IMR-90 (cell line): ENCODE measurements around the gene SLIT3. TPM values are rescaled to one million over a fixed set of nuclear protein-coding genes. Genes with fewer than 3 reads are reported as not detected.

ENCODE experiments used
- ATAC-seq: fragments of 200-7000 bp; cut with Tn5 transposase; 2 replicates; pipeline ENCODE4 v1.9.1; 2020; ENCODE audit warnings: low read depth, mild to moderate bottlenecking, moderate library complexity
- BruUV-seq: library from RNA; stranded (reverse); fragments of 400-500 nt; replicated peaks from 2 replicates; lab custom pipeline; 2021; lab: Mats Ljungman, UMichigan
- CTCF ChIA-PET: fragments of 300-600 bp; formaldehyde crosslinking; extraction: SDS; loops from one replicate; lab custom pipeline; 2021; ENCODE audit warnings: antibody characterized with exemption; lab: Yijun Ruan, JAX
- POLR2A ChIA-PET: fragments of 300-600 bp; sonication (Branson Sonifier 250); formaldehyde crosslinking; loops from one replicate; lab custom pipeline; 2022; ENCODE audit warnings: antibody characterized with exemption; ENCODE audit not compliant: unreplicated experiment; lab: Charles Lee
- DNase-seq: peaks from one replicate; pipeline ENCODE4 v3.0.0; 2013
- H2AFZ ChIP-seq: replicated peaks from 2 replicates; pipeline ENCODE3; 2013; ENCODE audit warnings: low read length, mild to moderate bottlenecking; ENCODE audit not compliant: poor library complexity
- H2AK5ac ChIP-seq: 2 replicates; pipeline ENCODE4 v1.6.1; 2013; ENCODE audit warnings: low read depth, low read length, inconsistent platforms
- H2AK9ac ChIP-seq: replicated peaks from 2 replicates; pipeline ENCODE3; 2013; ENCODE audit warnings: mild to moderate bottlenecking, low read depth, low read length, moderate library complexity; ENCODE audit not compliant: poor library complexity
- H2BK120ac ChIP-seq: 2 replicates; pipeline ENCODE4 v1.6.1; 2013; ENCODE audit warnings: low read depth, low read length, inconsistent platforms
- H2BK15ac ChIP-seq: 3 replicates; pipeline ENCODE4 v1.6.1; 2013; ENCODE audit warnings: low read depth, low read length, inconsistent platforms
- H2BK20ac ChIP-seq: 2 replicates; pipeline ENCODE4 v1.6.1; 2013; ENCODE audit warnings: low read depth, mild to moderate bottlenecking, inconsistent platforms, low read length, moderate library complexity
- H2BK5ac ChIP-seq: 2 replicates; pipeline ENCODE4 v1.6.1; 2013; ENCODE audit warnings: mild to moderate bottlenecking, low read depth, low read length, inconsistent platforms; ENCODE audit not compliant: poor library complexity, severe bottlenecking
- H3K14ac ChIP-seq: replicated peaks from 2 replicates; pipeline ENCODE4 v1.6.1; 2013; ENCODE audit warnings: low read depth, low read length, inconsistent platforms
- H3K18ac ChIP-seq: 2 replicates; pipeline ENCODE4 v1.6.1; 2013; ENCODE audit warnings: low read depth, low read length, control low read depth
- H3K23ac ChIP-seq: 2 replicates; pipeline ENCODE4 v1.6.1; 2013; ENCODE audit warnings: low read depth, low read length, inconsistent platforms
- H3K27ac ChIP-seq: 2 replicates; pipeline ENCODE4 v1.5.1; 2013; ENCODE audit warnings: mild to moderate bottlenecking, control low read depth, low read length; ENCODE audit not compliant: insufficient read depth
- H3K27me3 ChIP-seq: 2 replicates; pipeline ENCODE4 v1.6.1; 2013; ENCODE audit warnings: low read length; ENCODE audit not compliant: control insufficient read depth, insufficient read depth
- H3K36me3 ChIP-seq: 2 replicates; pipeline ENCODE4 v1.6.1; 2013; ENCODE audit warnings: low read length, mixed read lengths; ENCODE audit not compliant: control insufficient read depth, insufficient read depth
- H3K4ac ChIP-seq: 2 replicates; pipeline ENCODE4 v1.6.1; 2013; ENCODE audit warnings: low read depth, low read length, inconsistent platforms
- H3K4me1 ChIP-seq: 2 replicates; pipeline ENCODE4 v1.6.1; 2013; ENCODE audit warnings: low read length, mixed read lengths; ENCODE audit not compliant: control insufficient read depth, insufficient read depth
- H3K4me2 ChIP-seq: 2 replicates; pipeline ENCODE4 v1.6.1; 2013; ENCODE audit warnings: low read depth, mild to moderate bottlenecking, control low read depth, low read length, moderate library complexity
- H3K4me3 ChIP-seq: 2 replicates; pipeline ENCODE4 v1.5.1; 2013; ENCODE audit warnings: low read depth, mild to moderate bottlenecking, control low read depth, low read length, moderate library complexity; ENCODE audit not compliant: insufficient read depth
- H3K56ac ChIP-seq: 2 replicates; pipeline ENCODE4 v1.6.1; 2013; ENCODE audit warnings: low read length, inconsistent platforms; ENCODE audit not compliant: insufficient read depth; ENCODE audit errors: extremely low read depth
- H3K79me1 ChIP-seq, 2 experiments: 2 replicates each; pipeline ENCODE4 v1.6.1; 2013; ENCODE audit warnings: low read length in 2 of 2, inconsistent platforms in 1 of 2, low read depth in 1 of 2
- H3K9ac ChIP-seq: 2 replicates; pipeline ENCODE4 v1.6.1; 2013; ENCODE audit warnings: low read depth, low read length, control low read depth
- H3K9me1 ChIP-seq: 2 replicates; pipeline ENCODE4 v1.6.1; 2013; ENCODE audit warnings: low read length, inconsistent platforms; ENCODE audit not compliant: insufficient read depth
- H3K9me3 ChIP-seq: 2 replicates; pipeline ENCODE4 v1.6.1; 2013; ENCODE audit warnings: low read length; ENCODE audit not compliant: control insufficient read depth, insufficient read depth
- H4K20me1 ChIP-seq: 2 replicates; pipeline ENCODE4 v1.6.1; 2013; ENCODE audit warnings: low read length, inconsistent platforms; ENCODE audit not compliant: insufficient read depth
- H4K5ac ChIP-seq: 2 replicates; pipeline ENCODE4 v1.6.1; 2013; ENCODE audit warnings: mild to moderate bottlenecking, low read depth, low read length, control low read depth
- H4K8ac ChIP-seq, 2 experiments: 2 replicates each; pipeline ENCODE4 v1.6.1; 2013; ENCODE audit warnings: low read depth in 2 of 2, low read length in 2 of 2, control low read depth in 1 of 2, inconsistent platforms in 1 of 2
- H4K91ac ChIP-seq: 2 replicates; pipeline ENCODE4 v1.6.1; 2013; ENCODE audit warnings: low read depth, low read length, inconsistent platforms; ENCODE audit not compliant: insufficient read depth
- MAFK ChIP-seq: IDR thresholded peaks from 2 replicates; pipeline ENCODE4 v1.6.1; 2012; ENCODE audit warnings: low read depth, low read length, improper control_type of control experiment
- MAZ ChIP-seq: IDR thresholded peaks from 2 replicates; pipeline ENCODE4 v1.6.1; 2012; ENCODE audit warnings: low read depth, mild to moderate bottlenecking, low read length, improper control_type of control experiment, moderate library complexity, borderline replicate concordance
- NFE2L2 ChIP-seq: fragments of 150-350 bp; IDR thresholded peaks from 2 replicates; pipeline ENCODE4 v1.6.1; 2016; ENCODE audit warnings: low read depth, mild to moderate bottlenecking, low read length
- RAD21 ChIP-seq: IDR thresholded peaks from 2 replicates; pipeline ENCODE4 v1.6.1; 2012; ENCODE audit warnings: low read length, improper control_type of control experiment
- RCOR1 ChIP-seq: IDR thresholded peaks from 2 replicates; pipeline ENCODE4 v1.6.1; 2012; ENCODE audit warnings: mild to moderate bottlenecking, low read length, improper control_type of control experiment; ENCODE audit not compliant: insufficient replicate concordance
- WGBS, 2 experiments: methylation state at CpG; one replicate each; pipeline versions ENCODE4 v1.1.5 to v1.1.7; 2013; ENCODE audit warnings: missing lambda C conversion rate in 2 of 2; ENCODE audit not compliant: insufficient read length in 1 of 2; ENCODE audit errors: extremely low coverage in 2 of 2; 5-methylcytosine and 5-hydroxymethylcytosine counted together
- dilution Hi-C: fragments of 300-500 bp; cut with HindIII; formaldehyde crosslinking; loops from one replicate; pipeline ENCODE4 v1.14.3; 2018; ENCODE audit warnings: low sequenced_read_pairs; ENCODE audit not compliant: unreplicated experiment
- in situ Hi-C: fragments of 300-500 bp; cut with MboI; formaldehyde crosslinking; loops from 3 replicates; pipeline ENCODE4 v1.14.3; 2019; ENCODE audit warnings: low sequenced_read_pairs, inconsistent platforms, mixed read lengths
- intact Hi-C: fragments of 100-400 bp; cut with micrococcal nuclease; formaldehyde crosslinking; loops from 2 replicates; pipeline ENCODE4 v1.10.0; 2022
- polyA plus RNA-seq, 3 experiments: library from polyadenylated mRNA; depleted of rRNA; stranded (reverse); fragments of >200 nt; gene quantifications; 2 replicates each; pipeline ENCODE4 v1.2.3, GENCODE V29; 2012; ENCODE audit warnings: low replicate concordance in 1 of 3
- total RNA-seq: library from RNA; depleted of rRNA; stranded (reverse); fragments of >200 nt; gene quantifications from 2 replicates; pipeline ENCODE4 v1.2.3, GENCODE V29; 2012
- TF ChIP-seq, protein P1 (sequence below): fragments of 150-350 bp; IDR thresholded peaks from 2 replicates; pipeline ENCODE4 v1.6.1; 2016; ENCODE audit warnings: low read depth, mild to moderate bottlenecking, low read length, moderate library complexity, borderline replicate concordance

Gene SLIT3
- total and polyA plus RNA-seq, 2 of the 4 experiments (the other 2 are of a cell fraction): 0.18 to 0.50 TPM

DNA sequence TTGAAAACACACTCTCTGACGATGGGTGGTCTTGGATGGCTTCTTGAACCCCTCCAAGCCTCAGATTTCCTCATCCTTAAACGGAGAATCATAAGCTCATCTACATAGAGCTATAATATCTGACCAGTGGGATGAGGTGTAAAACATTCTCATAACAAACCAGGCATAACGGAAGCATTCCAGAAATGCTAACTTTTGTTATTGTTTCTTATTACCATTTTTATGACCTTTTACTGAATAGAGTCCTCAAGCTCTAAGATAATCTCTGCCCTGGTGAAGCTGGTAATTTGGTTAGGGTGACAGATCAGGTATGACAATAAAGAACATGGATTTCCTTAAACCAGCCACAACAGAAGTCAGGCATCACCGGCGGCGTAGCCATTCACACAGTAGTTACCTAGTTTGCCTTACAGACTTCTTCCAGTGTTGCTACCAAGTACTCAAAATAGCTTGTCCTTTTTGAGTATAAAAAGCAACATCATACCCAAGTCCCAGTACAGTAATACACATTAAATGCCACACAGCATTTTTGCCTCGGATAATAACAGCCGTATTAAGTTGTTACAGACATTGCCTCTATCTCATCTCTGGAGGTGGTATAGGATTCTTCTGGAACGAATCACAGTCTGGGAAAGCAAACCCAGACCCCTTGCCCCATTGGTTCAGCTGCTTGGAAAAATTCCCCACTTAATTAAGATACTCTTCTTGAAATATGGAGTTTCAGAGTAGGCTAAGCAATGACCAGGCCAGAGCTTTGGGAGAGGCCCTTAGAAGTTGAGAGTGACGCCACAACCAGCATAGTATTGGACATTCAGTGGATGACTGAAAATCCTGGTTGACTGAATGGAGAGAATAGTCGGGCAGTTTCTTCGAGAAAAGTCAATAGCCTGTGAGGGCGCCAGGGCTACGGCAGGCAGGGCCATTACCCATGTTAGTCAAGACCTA lies 252.5 kb downstream of the SLIT3 start:
- H4K20me1 ChIP-seq: no peaks in the 10 kb centered on the region

More for the DNA sequence above, 252.5 kb downstream of the SLIT3 start:
- WGBS, 2 experiments: 83% methylated on average over 4 of the region's 14 CpGs; no CpG with 5 or more reads in 1 of the 2 experiments
- no peak for ATAC-seq
- Histone ChIP-seq H3K18ac (no peak overlapping the region), H3K4me2 (no peak overlapping the region), H4K91ac (no peak overlapping the region), H2BK5ac (no peak overlapping the region), H2AFZ (no peak overlapping the region), H2BK20ac (no peak overlapping the region), H3K4me3 (no peak overlapping the region), H2AK9ac (no peak overlapping the region), H3K56ac (no peak overlapping the region), H2BK120ac (no peak overlapping the region), H4K5ac (no peak overlapping the region), H3K9me3 (peaks cover 2% of the 10 kb centered on the region; the same call in 1 of the 2 replicates), H4K8ac (no peak overlapping the region), H3K4ac (no peak overlapping the region), H2AK5ac (no peak overlapping the region), H3K4me1 (no peaks in the 10 kb centered on the region), H3K27me3 (no peaks in the 10 kb centered on the region), H3K23ac (no peak overlapping the region), H2BK15ac (no peak overlapping the region), H3K9me1 (no peaks in the 10 kb centered on the region), H3K9ac (no peak overlapping the region), H3K14ac (no peak overlapping the region), H3K27ac (no peak overlapping the region), H3K36me3 (no peaks in the 10 kb centered on the region), H3K79me1 (no peaks in the 10 kb centered on the region)
- no peak for DNase-seq
- dilution Hi-C loops (no loop called here), in situ Hi-C loops (no loop called here), intact Hi-C loops (no loop called here)
- CTCF ChIA-PET: no interaction called here
- TF ChIP-seq NFE2L2: no peak
- TF ChIP-seq, protein P1, sequence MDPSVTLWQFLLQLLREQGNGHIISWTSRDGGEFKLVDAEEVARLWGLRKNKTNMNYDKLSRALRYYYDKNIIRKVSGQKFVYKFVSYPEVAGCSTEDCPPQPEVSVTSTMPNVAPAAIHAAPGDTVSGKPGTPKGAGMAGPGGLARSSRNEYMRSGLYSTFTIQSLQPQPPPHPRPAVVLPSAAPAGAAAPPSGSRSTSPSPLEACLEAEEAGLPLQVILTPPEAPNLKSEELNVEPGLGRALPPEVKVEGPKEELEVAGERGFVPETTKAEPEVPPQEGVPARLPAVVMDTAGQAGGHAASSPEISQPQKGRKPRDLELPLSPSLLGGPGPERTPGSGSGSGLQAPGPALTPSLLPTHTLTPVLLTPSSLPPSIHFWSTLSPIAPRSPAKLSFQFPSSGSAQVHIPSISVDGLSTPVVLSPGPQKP: no peak
- TF ChIP-seq RAD21: no peak
- TF ChIP-seq RCOR1: no peak
- TF ChIP-seq MAZ: no peak
- TF ChIP-seq MAFK: no peak
- BruUV-seq: no TSS peak
- POLR2A ChIA-PET: no interaction called here
